HG03064 (cell line): ENCODE data around the gene FEV.

ENCODE experiments used
- ATAC-seq: cut with Tn5 transposase; IDR thresholded peaks from one replicate; pipeline ENCODE4 v1.9.1; 2021; ENCODE audit warnings: low read depth; ENCODE audit not compliant: unreplicated experiment

Gene FEV

DNA sequence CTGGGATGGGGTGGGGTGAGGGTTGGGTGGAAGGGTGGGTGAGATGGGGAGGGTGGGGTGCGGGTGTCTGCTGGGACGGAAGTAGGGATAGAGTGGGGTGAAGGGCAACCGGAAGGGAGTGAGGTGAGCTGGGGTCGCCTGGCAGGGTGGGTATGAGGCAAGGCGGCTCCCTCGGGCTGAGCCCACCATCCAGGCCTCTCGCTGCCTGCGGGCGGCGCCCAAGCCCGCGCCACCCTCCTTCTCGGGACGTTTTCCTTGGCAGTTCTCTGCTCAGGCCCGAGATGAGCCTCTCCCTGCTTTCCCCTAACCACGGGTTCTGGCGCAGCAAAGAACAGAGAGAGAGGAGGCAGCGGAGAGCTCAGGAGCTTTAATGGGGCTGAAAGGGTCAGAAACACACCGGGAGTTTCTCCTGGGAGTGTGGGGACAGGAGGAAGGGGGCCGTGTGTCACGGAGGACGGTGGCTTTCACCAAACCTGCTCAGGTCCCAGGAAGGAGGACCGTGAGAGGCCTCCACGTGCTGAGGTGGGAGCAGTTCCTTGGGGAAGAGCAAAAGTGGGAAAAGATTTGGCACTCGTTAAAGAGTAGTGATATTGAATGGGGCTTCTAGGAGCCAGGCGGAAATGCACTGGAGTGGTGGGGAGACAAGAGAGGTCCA lies 4.1 kb downstream of the FEV start:
- ATAC-seq: no peak

DNA sequence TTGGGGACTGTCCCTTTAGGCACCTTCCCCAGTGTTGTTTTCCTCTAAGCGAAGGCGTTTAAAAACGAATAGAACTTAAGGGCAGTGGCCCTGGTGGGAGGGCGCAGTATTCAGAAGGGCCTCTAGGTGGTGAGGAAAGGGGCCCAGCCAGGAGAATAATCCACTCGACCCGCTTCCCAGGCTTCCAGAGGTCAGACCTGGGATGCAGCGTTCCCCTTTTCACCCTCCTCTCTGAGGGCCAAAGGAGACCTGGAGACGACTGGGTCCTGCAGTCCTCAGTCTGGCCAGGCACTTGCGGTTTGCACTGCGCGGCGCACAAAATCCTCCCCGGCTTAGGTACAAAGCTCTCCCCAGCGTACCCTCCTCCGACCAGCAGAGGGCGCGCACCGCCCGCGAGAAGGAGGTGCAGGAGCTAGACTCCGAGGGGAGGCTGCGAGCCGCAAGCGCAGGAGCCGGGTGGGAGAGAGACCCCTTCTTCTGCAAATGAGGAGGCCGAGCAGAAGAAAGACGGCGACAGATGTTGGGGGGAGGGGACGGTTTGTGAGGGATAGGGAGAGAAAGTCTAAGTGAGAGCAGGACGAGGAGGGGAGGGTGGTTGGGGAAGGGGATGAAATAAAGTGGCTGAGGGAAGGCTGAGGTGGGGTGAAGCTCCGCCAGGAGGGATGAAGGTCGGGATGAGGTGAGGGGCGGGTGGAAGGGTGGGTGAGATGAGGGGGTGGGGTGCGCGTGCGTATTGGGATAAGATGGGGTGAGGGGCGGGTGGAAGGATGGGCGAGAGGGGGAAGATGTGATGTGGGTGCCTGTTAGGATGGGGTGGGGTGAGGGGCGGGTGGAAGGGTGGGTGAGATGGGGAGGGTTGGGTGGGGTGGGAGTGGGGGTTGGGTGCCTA lies 4.9 kb downstream of the FEV start:
- peak; percentile 90 for ATAC-seq

DNA sequence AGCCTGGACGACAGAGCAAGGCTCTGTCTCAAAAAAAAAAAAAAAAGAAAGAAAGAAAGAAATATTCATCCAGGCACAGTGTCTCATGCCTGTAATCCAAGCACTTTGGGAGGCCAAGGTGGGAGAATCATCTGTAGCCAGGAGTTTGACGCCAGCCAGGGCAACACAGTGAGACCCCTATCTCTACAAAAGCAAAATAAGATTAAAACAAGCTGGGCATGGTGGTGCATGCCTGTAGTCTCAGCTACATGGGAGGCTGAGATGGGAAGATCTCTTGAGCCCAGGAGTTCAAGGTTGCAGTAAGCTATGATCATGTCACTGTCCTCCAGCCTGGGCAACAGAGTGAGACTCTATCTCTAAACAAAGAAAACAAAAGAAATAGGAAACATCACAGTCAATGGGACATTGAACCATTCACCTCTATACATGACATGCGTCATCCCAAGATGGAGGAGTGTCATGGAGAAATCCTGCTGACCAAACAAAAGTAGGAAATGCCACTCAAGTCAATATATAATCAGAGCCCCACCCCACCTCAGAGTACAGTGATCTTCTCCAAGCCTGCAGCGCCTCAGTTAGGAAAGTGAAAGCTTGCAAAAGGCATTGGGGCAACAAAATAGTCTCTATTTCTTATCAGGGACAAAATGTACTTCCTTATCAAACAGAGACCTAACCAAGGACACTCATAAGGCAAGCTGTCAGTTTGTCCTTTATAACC lies 9.8 kb downstream of the FEV start:
- no peak for ATAC-seq

DNA sequence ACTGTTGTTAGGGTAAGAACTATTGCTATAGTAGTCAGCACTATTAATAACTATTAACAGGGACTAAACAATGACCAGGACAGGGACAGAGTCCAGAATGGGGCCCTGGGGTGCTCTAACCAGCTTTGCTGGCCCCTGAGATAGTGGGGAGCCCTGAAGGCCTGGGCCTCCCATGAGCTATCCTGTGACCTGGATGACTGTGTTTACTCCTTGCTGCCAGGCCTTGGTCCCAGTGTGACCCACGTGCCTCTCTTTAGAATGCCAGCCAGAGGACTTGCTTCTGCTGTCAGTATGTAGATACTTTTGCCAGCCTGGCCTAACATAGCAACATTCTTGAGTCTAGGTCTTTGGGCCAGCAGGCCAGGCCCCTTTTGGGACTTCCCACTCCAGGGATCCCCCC lies 14.1 kb downstream of the FEV start:
- no peak for ATAC-seq

DNA sequence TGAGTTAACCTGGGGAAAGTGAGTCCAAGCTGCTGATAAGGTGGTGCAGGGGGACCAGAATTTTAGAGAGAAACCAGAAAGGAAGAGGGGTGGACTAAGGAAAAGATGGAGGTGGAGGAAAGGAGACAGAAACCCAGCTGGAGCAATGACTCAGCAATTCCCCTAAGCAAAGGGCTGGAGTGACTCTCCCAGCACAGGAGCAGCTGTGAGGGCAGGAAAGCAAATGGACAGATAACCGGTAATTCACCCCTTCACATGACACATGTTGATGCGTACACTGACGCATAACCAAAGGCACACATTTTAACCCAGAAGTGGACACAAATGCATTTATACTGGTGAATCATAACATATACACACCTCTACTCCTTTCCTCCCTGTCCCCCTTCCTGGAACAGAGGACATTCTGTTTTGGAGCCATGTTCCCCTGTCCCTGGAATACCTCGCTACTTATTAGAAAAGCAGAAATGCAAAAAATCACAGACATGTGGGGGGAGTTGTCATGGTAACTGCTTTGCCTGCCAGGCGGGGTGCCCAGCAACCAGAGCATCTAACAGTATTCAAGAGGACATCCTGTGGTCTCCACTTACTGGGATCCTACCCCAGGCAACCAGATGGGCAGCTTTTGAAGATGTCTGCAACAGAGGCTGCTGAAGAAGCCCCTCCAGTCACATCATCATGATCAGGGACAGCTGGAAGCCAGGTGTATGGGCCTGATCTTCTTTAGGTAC lies 20.8 kb downstream of the FEV start:
- ATAC-seq: no peak

DNA sequence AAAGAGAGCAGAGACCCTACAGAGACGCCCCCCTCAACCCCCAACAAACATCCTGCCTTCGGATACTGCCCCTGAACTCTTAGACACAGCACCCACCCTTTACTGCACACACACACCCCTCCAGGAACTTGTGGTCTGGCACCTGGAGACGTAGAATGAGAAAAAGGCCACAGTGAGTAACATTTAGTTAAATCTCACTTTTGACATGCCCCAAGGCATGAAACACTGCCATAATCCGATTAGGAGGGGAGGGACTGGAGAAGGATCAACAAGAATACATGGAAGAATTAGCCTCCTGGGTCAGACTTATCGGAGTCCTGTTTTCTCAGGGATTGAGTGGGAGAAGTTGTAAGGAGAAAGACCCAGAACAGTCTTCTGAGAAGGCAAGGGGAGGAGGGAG lies 21.4 kb downstream of the FEV start:
- ATAC-seq: no peak

DNA sequence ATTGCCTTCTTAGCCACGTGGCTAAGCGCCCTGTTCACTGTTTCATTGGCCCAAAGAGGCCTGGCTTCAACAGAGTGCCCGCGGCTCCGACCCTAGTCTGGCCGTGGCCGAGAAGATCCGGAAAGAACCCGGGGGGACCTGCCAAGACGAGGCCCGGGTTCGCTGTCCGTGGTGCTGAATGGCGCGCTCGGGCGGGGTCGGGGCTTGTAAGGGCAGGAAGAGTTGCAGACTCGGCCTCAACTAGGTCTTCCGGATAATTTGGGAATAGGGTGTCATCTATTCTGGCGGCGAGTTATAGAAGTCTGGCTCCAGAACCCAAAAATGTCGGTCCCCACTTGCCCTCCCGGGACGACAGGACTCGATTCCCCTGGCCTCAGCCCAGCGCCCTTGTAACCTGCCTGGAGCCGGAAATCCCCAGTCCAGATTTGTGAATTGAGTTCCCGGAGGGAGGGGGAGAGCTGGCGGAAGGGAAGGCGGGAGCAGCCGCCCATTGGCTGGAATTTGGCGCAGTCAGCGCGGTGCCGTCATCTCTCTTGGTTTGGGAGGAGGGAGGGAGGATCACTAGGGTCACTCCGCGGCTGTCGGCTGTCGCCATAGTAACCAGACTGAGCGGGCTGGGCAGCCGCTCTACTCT lies 22.0 kb downstream of the FEV start:
- no peak for ATAC-seq

DNA sequence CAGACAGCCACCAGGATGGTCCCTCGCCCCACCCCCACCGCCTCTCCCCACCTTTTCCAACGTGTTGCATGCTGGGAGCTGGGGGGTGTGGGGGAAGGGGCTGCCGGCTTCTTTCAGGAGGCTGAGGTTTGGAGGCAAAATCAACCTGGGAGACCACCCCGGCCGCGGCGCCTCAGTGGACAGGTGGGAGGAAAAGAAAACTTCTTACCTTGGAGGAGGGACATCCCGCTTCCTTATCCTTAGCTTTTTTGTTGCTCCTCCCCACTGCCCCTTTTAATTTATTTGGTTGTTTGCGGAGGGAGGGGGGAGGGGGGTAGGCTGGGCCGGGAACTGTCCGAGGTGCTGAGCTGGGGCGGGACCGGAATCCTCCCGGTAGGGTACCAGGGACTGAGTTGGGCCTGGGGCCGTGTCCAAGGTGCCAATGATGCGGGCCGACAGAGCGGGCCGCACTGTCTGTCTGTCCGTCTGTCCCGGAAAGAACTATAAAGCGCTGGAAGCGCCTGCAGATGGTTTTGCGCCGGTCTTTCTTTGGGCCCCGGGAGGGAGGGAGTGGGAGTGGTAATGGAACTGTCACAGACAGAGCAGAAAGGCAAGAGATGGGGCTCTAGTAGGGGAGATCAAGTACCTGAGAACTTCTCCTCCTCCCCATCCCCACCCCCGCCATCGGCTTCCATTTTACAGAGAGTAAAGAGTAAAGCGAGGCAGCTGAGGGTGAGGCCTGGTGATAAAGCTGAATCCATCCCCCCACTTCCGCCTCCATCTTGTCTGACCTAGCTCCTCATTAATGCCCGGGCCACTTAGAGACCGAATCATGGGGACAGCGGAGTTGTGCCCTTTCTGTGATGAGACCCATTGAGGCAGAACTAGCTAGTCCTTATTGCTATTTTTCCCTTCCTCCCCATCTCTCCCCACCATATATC lies 23.1 kb downstream of the FEV start:
- ATAC-seq: no peak

DNA sequence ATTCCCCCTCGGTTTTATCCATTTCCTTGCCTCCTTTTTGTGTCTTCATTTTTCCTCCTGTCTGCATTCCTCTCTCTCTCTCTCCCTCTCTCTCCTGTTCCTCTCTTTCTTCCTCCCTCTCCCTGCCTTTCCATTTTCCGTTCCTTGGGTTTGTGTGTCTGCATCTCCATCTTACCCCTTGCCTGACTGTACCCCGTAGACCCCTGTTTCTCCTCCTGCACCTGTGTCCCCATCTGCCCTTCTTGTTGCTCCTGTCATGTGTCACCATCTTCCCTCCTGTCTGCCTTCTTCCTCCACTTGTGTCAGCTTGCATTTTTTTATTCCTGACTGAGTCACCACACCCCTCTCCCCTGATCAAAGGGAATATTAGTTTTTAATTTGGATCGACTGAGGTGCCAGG lies 23.8 kb downstream of the FEV start:
- no peak for ATAC-seq

DNA sequence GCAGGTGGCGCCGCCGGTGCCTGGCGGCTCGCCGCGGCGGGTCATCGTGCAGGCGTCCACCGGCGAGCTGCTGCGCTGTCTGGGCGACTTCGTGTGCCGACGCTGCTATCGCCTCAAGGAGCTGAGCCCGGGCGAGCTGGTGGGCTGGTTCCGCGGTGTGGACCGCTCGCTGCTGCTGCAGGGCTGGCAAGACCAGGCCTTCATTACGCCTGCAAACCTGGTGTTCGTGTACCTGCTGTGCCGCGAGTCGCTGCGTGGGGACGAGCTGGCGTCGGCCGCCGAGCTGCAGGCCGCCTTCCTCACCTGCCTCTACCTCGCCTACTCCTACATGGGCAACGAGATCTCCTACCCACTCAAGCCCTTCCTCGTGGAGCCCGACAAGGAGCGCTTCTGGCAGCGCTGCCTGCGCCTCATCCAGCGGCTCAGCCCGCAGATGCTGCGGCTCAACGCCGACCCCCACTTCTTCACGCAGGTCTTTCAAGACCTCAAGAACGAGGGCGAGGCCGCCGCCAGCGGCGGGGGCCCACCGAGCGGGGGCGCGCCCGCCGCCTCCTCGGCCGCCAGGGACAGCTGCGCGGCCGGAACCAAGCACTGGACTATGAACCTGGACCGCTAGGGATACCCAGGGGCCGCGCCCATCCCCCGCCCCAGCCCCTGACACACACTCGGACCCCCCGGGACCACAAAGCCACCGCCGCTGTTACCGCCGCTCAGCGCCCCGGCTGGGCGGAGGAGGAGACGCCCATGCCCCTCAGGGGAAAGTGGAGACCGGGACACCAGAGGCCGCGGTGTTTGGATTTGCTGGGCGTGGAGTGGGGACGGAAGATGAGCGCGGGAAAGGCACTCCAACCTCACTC lies 24.4 kb downstream of the FEV start:
- no peak for ATAC-seq

DNA sequence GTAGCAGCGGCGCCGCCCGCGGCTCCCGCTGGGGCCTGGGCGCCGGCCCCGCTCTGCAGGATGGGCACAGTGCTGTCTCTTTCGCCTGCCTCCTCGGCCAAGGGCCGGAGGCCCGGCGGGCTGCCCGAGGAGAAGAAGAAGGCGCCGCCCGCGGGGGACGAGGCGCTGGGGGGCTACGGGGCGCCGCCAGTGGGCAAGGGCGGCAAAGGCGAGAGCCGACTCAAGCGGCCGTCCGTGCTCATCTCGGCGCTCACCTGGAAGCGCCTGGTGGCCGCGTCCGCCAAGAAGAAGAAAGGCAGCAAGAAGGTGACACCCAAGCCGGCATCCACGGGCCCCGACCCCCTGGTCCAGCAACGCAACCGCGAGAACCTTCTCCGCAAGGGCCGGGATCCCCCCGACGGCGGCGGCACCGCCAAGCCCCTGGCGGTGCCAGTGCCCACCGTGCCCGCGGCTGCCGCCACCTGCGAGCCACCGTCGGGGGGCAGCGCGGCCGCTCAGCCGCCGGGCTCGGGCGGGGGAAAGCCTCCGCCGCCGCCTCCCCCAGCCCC lies 25.1 kb downstream of the FEV start:
- no peak for ATAC-seq

DNA sequence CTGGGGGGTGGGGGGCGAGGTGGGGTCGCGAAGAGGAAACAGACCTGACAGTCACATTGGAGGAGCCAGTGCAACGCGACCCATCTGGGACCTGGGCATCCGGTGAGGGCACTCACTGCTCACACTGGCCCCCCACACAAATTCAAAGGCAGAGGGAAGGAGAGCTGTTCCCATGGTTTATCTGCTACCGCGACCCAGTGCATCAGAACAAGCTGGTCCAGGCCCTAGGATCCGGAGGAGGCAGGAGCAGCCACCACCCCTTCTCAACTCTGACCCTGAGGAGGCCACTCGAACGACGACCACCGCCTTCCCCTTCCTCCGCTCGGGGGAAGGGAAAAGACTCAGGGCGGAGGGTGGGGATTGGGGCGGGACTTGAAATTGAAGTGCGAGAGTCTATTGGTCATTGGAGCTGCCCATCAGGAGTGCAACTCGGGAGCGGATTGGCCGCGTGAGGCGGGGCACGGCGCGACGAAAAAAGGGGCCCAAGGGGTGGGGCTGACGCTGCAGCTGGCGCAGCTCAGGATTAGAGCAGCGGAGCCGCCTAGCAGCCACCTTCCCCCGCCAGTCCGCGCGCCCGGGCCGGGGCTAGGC lies 25.7 kb downstream of the FEV start, which contains the start of gene CDK5R2:
Gene CDK5R2, plus strand, starts transcription at position 526 of the 591 bp plus-strand sequence. CDS start 155 bp downstream, outside the sequence.
- ATAC-seq: peak; percentile 94

DNA sequence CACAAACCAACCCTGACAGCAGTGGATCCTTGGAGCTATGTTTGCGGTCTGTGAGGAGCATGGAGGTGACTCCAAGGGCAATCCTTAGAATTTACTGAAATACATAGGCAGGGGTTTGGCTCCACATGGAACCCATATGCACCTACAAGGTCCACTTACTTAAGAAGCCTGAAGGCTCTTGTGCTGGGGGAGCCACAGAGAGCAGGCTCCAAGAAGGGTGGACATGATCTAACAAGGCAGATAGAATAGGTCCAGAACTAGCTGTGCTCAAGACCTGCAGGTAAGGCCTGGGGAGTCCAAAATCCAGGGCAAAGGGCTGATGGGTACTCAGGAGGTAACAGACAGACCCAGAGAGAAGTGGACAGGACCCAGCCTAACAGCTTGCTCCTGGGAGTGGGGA lies 26.7 kb downstream of the FEV start:
- no peak for ATAC-seq

DNA sequence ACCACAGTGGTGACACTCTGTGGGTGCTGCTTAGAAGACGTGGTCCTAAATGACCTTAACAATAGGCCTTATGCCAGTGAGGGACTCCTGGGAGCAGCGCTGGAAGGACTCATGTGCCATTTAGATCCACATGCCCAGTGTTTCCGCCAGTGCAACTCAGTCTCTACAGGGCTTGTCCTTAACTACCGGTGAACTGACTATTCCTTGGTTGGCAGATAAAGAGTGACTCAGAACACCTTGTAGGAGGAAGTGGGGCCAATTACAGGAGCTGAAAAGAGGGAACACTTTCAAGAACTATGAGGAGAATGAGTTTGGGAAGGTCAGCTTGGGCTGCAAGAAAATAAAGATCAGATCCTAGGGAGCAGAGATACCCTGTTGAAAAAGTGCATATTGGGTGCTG lies 27.3 kb downstream of the FEV start:
- ATAC-seq: no peak

DNA sequence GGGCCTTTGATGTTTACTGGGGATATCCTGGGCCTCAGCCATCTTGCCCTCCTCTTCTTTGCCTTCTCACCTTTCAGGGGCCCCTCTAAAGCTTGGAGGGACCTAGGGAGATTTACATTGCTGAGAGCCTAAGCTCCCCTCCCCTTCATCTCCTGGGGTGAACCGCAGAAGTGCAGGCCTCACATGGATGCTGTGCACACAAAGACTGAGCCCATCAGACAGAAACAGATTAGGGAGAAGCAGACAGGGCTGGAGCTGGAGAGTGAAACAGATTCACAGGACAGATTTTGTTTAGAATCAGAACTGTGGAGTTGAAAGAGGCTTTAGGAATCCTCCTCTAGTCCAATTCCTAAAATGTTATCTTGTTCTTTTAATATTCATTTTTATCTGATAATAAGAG lies 28.9 kb downstream of the FEV start:
- no peak for ATAC-seq

DNA sequence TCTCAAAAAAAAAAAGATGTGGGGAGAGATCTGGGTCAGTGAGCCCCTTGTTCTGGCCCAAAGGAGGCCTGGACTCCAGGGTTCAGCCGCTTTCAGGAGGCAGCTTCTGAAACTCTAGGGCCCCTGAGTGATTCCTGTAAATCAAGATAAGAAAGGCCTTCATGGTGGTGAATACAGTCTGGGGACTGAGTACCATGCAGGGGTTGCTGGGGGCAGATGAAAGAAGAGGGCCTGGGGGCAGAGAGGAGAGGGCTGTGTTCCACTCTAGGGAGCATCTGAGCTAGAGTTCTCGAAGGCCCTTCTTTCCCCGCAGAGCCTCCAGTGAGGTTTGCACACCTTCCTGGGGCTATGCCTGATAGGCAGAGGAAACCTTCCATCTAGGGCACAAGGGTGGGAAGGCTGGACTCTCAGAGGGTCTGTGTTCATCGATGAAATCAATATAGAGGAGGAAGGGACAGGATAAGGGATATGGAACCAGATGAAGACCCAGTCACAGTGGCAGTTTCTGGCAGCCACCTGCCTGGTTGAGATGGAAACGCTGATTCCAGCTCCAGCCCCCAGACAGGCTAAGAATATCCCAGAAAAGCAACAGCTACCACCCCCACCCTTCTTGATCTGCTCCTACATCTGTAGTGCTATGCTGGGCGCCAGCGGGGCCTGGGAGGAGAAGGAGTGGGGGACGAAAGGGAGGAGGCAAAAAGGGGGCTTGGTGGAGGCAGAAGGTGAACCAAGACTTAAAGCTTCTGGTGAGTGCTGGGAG lies 30.3 kb downstream of the FEV start:
- no peak for ATAC-seq

DNA sequence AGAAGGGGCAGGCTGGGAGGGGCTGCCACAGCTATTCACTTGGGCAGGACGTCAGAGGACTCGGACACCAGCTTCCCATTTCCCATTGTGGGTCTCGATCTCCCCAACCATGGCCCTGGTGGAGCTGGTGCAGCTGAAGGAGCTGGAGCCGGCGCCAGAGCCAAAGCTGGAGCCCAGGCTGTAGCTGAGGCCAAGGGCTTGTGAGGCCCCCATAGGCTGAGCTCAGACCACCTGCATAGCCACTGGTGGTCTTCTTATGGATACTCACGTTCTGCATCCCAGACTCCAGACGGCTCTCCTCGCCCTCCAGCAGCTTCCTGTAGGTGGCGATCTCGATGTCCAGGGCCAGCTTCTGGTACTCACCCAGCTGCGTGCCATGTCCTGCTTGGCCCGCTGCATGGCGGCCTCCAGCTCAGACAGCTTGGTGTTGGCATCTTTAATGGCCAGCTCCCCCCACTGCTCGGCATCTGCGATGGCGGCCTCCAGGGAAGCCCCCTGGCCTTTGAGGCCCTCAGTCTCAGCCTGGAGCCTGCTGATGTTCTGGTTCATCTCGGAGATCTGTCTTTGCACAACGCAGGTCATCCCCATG lies 31.5 kb downstream of the FEV start:
- no peak for ATAC-seq
